ENCODE data around the gene TEX261.

TEX261 gene

DNA sequence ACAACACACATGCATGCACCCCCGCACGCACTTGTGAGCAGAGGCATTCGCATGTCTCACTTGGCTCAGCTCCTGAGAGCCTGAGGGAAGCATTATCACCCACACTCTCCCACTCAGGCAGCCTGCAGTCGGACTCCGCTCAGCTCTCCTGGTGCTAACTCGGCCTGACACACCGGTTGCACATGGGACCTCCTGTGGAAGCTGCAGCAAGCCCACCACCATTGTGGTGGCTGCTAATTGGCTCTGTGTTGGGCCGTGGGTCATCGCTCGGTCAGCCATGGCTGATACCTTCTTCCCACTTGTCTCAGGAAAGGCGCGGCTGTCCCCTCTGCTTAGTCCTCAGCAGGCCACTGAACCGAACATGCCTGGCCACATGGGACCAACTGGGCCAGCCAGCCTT is 13.7 kb upstream of the TEX261 start:
- TF ChIP-seq, protein P1, sequence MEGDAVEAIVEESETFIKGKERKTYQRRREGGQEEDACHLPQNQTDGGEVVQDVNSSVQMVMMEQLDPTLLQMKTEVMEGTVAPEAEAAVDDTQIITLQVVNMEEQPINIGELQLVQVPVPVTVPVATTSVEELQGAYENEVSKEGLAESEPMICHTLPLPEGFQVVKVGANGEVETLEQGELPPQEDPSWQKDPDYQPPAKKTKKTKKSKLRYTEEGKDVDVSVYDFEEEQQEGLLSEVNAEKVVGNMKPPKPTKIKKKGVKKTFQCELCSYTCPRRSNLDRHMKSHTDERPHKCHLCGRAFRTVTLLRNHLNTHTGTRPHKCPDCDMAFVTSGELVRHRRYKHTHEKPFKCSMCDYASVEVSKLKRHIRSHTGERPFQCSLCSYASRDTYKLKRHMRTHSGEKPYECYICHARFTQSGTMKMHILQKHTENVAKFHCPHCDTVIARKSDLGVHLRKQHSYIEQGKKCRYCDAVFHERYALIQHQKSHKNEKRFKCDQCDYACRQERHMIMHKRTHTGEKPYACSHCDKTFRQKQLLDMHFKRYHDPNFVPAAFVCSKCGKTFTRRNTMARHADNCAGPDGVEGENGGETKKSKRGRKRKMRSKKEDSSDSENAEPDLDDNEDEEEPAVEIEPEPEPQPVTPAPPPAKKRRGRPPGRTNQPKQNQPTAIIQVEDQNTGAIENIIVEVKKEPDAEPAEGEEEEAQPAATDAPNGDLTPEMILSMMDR (IDR thresholded peaks at IDR 0.05; ENCODE audit: low read depth, low read length): no peak
- no peak for DNase-seq (ENCODE audit: low read depth, low spot score)
- in situ Hi-C loops (cut with HindIII; ENCODE audit: low sequenced_read_pairs): no loop called here
- H3K4me3 ChIP-seq (ENCODE audit: low read depth, low read length): no peak overlapping the region

DNA sequence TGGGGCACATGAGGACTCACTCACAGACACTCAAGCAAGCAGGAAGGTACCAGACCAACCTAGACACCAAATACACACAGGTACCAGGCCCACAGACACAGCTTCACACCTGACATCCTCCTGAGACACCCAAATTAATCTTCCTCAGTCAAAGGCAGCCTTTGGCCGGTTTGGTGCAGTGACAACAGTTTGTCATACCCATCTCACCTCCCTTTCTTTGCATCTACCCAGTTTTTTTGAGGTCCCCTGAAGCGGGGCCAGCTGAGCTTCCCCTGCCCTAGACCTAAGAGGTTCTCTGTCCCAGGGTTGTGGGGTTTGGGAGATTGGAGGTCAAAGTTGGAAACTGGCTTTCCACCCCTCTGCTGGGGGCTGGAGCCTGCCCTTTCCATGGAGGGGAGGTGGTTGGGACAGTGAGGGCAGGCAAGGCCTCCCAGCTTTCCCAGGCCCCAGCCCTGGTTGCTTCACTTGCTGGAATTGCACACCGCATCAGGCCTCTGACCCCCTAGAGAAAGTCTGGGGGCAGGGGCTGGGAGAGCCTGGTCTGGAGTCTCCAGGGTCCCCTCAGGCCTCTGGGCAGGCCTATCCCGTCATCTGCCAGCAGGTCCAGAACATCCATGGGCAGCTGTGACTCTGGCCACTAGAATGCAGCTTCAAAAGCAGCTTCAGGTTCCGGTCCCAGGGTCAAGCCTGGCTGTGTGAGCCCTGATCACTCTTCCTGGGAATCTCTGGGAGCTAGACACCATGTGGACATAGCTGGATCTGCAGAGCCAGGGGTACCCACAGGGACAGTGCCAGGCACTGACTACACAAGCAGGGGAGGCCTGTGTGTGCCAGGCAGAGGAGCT is 12.5 kb upstream of the TEX261 start:
- H3K4me3 ChIP-seq (ENCODE audit: low read depth, low read length): no peak overlapping the region
- TF ChIP-seq, protein P1 (IDR thresholded peaks at IDR 0.05; ENCODE audit: low read depth, low read length): no peak
- in situ Hi-C loops (cut with HindIII; ENCODE audit: low sequenced_read_pairs): no loop called here
- DNase-seq (ENCODE audit: low read depth, low spot score): no peak

DNA sequence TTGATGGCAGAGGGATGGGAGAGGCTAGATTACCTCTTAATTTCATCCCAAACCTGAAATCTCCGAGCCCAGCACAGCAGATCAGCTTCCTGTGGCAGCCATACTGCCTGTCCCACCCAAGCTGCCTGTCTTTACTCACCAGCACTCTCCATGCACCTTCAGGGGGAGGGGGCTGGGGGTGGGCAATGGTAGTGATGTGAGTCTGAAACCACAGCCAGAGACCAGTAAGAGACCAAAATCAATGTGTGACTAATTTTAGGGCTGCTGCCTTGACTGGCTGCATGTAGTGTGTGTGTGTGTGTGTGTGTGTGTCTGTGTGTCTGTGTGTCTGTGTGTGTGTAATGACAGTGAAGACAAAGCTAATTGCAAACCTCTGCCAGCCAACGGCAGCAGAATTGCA is 11.7 kb upstream of the TEX261 start:
- no peak overlapping the region for H3K4me3 ChIP-seq (ENCODE audit: low read depth, low read length)
- in situ Hi-C loops (cut with HindIII; ENCODE audit: low sequenced_read_pairs): no loop called here
- DNase-seq (ENCODE audit: low read depth, low spot score): no peak
- TF ChIP-seq, protein P1 (IDR thresholded peaks at IDR 0.05; ENCODE audit: low read depth, low read length): no peak

DNA sequence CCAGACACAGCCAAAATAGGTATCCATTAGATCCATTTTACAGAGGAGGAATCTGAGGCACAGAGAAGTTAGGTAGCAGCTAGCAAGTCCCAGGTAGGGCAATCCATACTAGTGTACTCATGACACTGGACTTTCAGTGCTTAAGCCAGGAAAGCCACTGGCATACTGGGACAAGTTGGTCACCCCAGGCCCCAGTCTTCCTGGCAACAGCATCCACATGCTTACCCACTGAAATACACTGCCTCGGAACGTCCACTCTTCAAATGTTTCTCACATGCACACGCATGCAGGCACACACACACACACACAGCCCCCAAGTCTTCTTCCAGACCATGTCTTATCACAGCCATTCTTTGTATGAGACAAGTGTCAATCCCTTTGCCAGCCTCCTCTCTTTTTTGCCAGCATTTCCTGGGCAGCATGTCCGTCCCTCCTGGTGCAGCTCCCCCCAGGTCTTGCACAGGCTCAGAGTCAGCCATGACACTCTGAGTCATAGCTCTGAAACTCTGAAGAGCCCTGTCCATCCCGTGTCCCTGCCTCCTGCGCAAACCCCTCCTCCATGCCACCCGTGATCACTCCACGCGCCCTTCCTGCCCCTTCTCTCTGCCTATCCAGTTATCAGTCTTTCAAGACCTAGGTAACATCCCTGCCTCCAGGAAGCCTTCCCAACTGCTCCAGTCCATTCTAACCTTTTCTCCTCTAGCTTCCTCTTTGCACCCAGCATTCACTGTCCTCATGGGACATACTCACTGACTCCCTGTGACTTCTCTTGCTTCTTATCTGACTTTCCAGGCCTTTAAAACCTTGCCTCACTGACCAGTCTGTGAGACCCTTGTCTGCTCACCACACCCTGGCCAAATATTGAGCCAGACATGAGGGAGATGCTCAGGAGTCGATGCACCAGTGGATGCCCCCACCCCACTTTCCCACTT is 10.9 kb upstream of the TEX261 start:
- no peak overlapping the region for H3K4me3 ChIP-seq (ENCODE audit: low read depth, low read length)
- no peak for DNase-seq (ENCODE audit: low read depth, low spot score)
- TF ChIP-seq, protein P1 (IDR thresholded peaks at IDR 0.05; ENCODE audit: low read depth, low read length): no peak
- in situ Hi-C loops (cut with HindIII; ENCODE audit: low sequenced_read_pairs): no loop called here

DNA sequence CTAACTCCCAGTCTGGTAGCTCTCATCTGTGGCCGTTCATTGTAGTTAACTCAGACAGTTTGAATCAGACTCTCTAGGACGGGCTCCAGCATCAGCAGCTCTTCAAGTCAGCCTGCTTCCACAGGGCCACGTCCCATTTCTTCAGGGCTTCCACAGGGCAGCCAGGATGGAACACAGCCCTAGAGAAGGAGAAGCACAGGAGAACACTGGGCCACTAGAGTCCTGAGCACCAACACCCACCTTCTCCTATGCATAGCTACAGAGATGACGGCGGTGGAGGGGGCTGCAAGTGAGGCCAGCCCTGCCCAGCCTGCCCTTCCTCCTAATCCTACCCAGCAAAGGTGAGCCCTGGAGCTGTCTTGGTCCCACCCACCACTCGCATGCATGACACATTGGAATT is 10.2 kb upstream of the TEX261 start:
- no peak for DNase-seq (ENCODE audit: low read depth, low spot score)
- TF ChIP-seq, protein P1 (IDR thresholded peaks at IDR 0.05; ENCODE audit: low read depth, low read length): no peak
- H3K4me3 ChIP-seq (ENCODE audit: low read depth, low read length): no peak overlapping the region
- in situ Hi-C loops (cut with HindIII; ENCODE audit: low sequenced_read_pairs): no loop called here

DNA sequence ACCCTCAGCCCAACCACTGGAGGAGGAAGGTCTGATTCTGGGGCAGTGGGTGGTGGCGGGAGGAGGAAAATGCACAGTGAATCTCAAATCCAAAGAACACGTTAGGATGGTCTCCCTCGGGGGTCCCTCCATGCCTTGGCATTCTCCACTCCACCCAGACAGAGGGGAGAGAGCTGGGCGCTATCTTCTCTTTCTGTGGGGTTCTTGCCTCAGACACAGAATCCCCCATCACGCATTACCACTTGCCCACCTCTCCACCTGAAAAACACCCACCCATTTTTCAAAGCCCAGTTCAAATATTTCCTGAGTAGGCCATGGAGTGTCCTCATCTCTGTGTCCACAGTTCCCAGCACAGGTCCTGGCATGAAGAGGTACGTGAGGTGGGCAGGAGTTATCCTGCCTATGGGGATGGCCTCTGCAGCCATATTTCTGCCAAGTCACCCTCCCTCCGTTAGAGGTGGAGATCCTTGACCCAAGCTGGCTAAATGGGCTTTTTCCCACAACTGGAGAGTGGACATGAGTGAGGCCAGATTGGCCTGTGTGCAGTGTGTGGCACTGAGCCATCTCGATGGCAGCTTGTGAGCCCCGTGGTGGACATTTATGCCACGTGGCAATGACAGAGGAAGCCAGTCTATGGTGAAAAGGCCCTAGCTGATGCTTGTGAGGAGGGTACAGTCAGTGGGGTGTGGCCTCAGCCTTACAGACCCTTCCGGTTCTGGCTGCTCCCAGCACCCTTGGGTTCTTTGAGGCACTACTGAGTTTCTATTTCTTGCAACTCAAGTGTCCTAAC is 9.5 kb upstream of the TEX261 start:
- TF ChIP-seq, protein P1 (IDR thresholded peaks at IDR 0.05; ENCODE audit: low read depth, low read length): no peak
- in situ Hi-C loops (cut with HindIII; ENCODE audit: low sequenced_read_pairs): no loop called here
- H3K4me3 ChIP-seq (ENCODE audit: low read depth, low read length): no peak overlapping the region

More for the DNA sequence above, 9.5 kb upstream of the TEX261 start:
- no peak for DNase-seq (ENCODE audit: low read depth, low spot score)

Measured in astrocyte of the spinal cord (primary cell).